ENCODE measurements around the gene TXNRD1.
"Not testable (repeated sequence)": the region's sequence is repeated elsewhere in the genome, so short reads cannot be mapped to it uniquely, and the experiment has no call there.

TXNRD1 gene

GRCh38 chr12:104285740-104286515 is 70.3 kb downstream of the TXNRD1 start:
- no peak for DNase-seq

GRCh38 chr12:104286516-104287482 is 71.2 kb downstream of the TXNRD1 start:
- peak; percentile 91 for DNase-seq

- DNase-seq, result peak; percentile 83
Measured at GRCh38 chr12:104288635-104289274, 73.2 kb downstream of the TXNRD1 start.

GRCh38 chr12:104290320-104290719 is 74.7 kb downstream of the TXNRD1 start:
- no peak for DNase-seq

GRCh38 chr12:104290855-104291254 is 75.3 kb downstream of the TXNRD1 start:
- DNase-seq, result no peak

- no peak for DNase-seq
Measured at GRCh38 chr12:104291867-104292524, 76.4 kb downstream of the TXNRD1 start.

GRCh38 chr12:104292872-104293794 is 77.6 kb downstream of the TXNRD1 start:
- DNase-seq, result no peak

GRCh38 chr12:104294158-104294859 is 78.7 kb downstream of the TXNRD1 start:
- not testable (repeated sequence) for DNase-seq

- no peak for DNase-seq
Measured at GRCh38 chr12:104294927-104295668, 79.5 kb downstream of the TXNRD1 start.

- no peak for DNase-seq
Measured at GRCh38 chr12:104295954-104296353, 80.4 kb downstream of the TXNRD1 start.

- no peak for DNase-seq
Measured at GRCh38 chr12:104296718-104297117, 81.1 kb downstream of the TXNRD1 start.

- no peak for DNase-seq
Measured at GRCh38 chr12:104297477-104298113, 82.0 kb downstream of the TXNRD1 start.

GRCh38 chr12:104299842-104300481 is 84.4 kb downstream of the TXNRD1 start:
- DNase-seq, result no peak

- DNase-seq, result peak; percentile 51
Measured at GRCh38 chr12:104303538-104304151, 88.1 kb downstream of the TXNRD1 start, which contains the start of gene EID3. Gene EID3, plus strand, starts transcription at chr12:104303739. Its CDS starts 196 bp downstream, at chr12:104303935.

- no peak for DNase-seq
Measured at GRCh38 chr12:104304261-104305009, 88.9 kb downstream of the TXNRD1 start.

- no peak for DNase-seq
Measured at GRCh38 chr12:104305349-104305748, 89.8 kb downstream of the TXNRD1 start.

GRCh38 chr12:104306376-104306775 is 90.8 kb downstream of the TXNRD1 start:
- no peak for DNase-seq

Measured in GF-D8 (cell line).